H9 (cell line): ENCODE data around the gene IGF2BP2. TPM values are rescaled to one million over a fixed set of nuclear protein-coding genes. Genes with fewer than 3 reads are reported as not detected.

Source experiments
- DNase-seq: peaks from one replicate; pipeline ENCODE4 v3.0.0-alpha.2; 2017
- H2AFZ ChIP-seq: one replicate; pipeline ENCODE4 v1.6.1; 2013; ENCODE audit warnings: mild to moderate bottlenecking, low read length, control low read depth, moderate library complexity
- H2AK5ac ChIP-seq: 2 replicates; pipeline ENCODE4 v1.6.1; 2013; ENCODE audit warnings: low read length, control low read depth, mixed read lengths; ENCODE audit not compliant: insufficient read length
- H2BK120ac ChIP-seq: one replicate; pipeline ENCODE4 v1.6.1; 2013; ENCODE audit warnings: low read depth, mild to moderate bottlenecking, low read length, control low read depth, inconsistent platforms; ENCODE audit not compliant: poor library complexity, severe bottlenecking
- H2BK12ac ChIP-seq: 2 replicates; pipeline ENCODE4 v1.6.1; 2013; ENCODE audit warnings: low read length, control low read depth, mixed read lengths, low read depth; ENCODE audit not compliant: insufficient read length
- H2BK15ac ChIP-seq: 2 replicates; pipeline ENCODE4 v1.6.1; 2013; ENCODE audit warnings: low read depth, low read length, control low read depth
- H2BK20ac ChIP-seq: one replicate; pipeline ENCODE4 v1.6.1; 2013; ENCODE audit warnings: low read depth, mild to moderate bottlenecking, low read length, control low read depth, inconsistent platforms; ENCODE audit not compliant: poor library complexity, severe bottlenecking
- H2BK5ac ChIP-seq: 2 replicates; pipeline ENCODE4 v1.6.1; 2013; ENCODE audit warnings: low read length, control low read depth, mixed read lengths; ENCODE audit not compliant: insufficient read length
- H3K14ac ChIP-seq: 2 replicates; pipeline ENCODE4 v1.6.1; 2013; ENCODE audit warnings: low read length, control low read depth; ENCODE audit not compliant: insufficient read depth
- H3K18ac ChIP-seq: 2 replicates; pipeline ENCODE4 v1.6.1; 2013; ENCODE audit warnings: low read depth, mild to moderate bottlenecking, mixed read lengths, low read length, control low read depth; ENCODE audit not compliant: insufficient read length
- H3K23ac ChIP-seq: 2 replicates; pipeline ENCODE4 v1.6.1; 2013; ENCODE audit warnings: low read length, control low read depth, mixed read lengths, low read depth; ENCODE audit not compliant: insufficient read length
- H3K23me2 ChIP-seq: 2 replicates; pipeline ENCODE4 v1.6.1; 2013; ENCODE audit warnings: low read depth, mild to moderate bottlenecking, mixed read lengths, low read length, control low read depth; ENCODE audit not compliant: insufficient read length, poor library complexity, severe bottlenecking
- H3K27ac ChIP-seq: 2 replicates; pipeline ENCODE4 v1.5.1; 2013; ENCODE audit warnings: low read length, control low read depth, mixed read lengths, low read depth; ENCODE audit not compliant: insufficient read length
- H3K27me3 ChIP-seq: 2 replicates; pipeline ENCODE4 v1.6.1; 2013; ENCODE audit warnings: low read length, control low read depth, inconsistent platforms; ENCODE audit not compliant: insufficient read depth
- H3K4ac ChIP-seq: 2 replicates; pipeline ENCODE4 v1.6.1; 2013; ENCODE audit warnings: low read depth, mild to moderate bottlenecking, control low read depth, inconsistent platforms, low read length, moderate library complexity
- H3K4me1 ChIP-seq: 2 replicates; pipeline ENCODE4 v1.6.1; 2013; ENCODE audit warnings: low read length, control low read depth, inconsistent platforms; ENCODE audit not compliant: insufficient read depth
- H3K4me2 ChIP-seq: 2 replicates; pipeline ENCODE4 v1.6.1; 2013; ENCODE audit warnings: low read length, control low read depth, mixed read lengths; ENCODE audit not compliant: insufficient read length, insufficient read depth
- H3K56ac ChIP-seq: 2 replicates; pipeline ENCODE4 v1.6.1; 2013; ENCODE audit warnings: low read depth, mild to moderate bottlenecking, mixed read lengths, low read length, control low read depth; ENCODE audit not compliant: insufficient read length
- H3K79me1 ChIP-seq: 2 replicates; pipeline ENCODE4 v1.6.1; 2013; ENCODE audit warnings: low read depth, mild to moderate bottlenecking, moderate library complexity, low read length, control low read depth, inconsistent platforms; ENCODE audit not compliant: insufficient read depth, poor library complexity, severe bottlenecking
- H3K79me2 ChIP-seq: 2 replicates; pipeline ENCODE4 v1.6.1; 2013; ENCODE audit warnings: low read length, control low read depth, inconsistent platforms; ENCODE audit not compliant: insufficient read depth
- H3K9ac ChIP-seq: 2 replicates; pipeline ENCODE4 v1.6.1; 2013; ENCODE audit warnings: low read length, control low read depth, mixed read lengths; ENCODE audit not compliant: insufficient read length; ENCODE audit errors: extremely low read depth
- H3K9me3 ChIP-seq: one replicate; pipeline ENCODE4 v1.6.1; 2013; ENCODE audit warnings: low read depth, low read length, inconsistent platforms; ENCODE audit not compliant: control insufficient read depth
- H3T11ph ChIP-seq: one replicate; pipeline ENCODE4 v1.6.1; 2013; ENCODE audit warnings: mild to moderate bottlenecking, low read length, control low read depth, inconsistent platforms
- H4K20me1 ChIP-seq: one replicate; pipeline ENCODE4 v1.6.1; 2013; ENCODE audit not compliant: control insufficient read depth, insufficient read length, insufficient read depth
- H4K5ac ChIP-seq: 2 replicates; pipeline ENCODE4 v1.6.1; 2013; ENCODE audit warnings: low read depth, mild to moderate bottlenecking, mixed read lengths, low read length, control low read depth; ENCODE audit not compliant: insufficient read length
- H4K8ac ChIP-seq: replicated peaks from 2 replicates; pipeline ENCODE4 v1.6.1; 2013; ENCODE audit warnings: low read length, control low read depth, mixed read lengths, low read depth; ENCODE audit not compliant: insufficient read length
- H4K91ac ChIP-seq: 2 replicates; pipeline ENCODE4 v1.6.1; 2013; ENCODE audit warnings: low read depth, mild to moderate bottlenecking, moderate library complexity, mixed read lengths, low read length, control low read depth; ENCODE audit not compliant: insufficient read length
- H3K27ac Mint-ChIP-seq, 3 experiments: 2 replicates in 2 of 3; 3 replicates in 1 of 3; pipeline ENCODE4 v1.8.0; 2020 to 2021; ENCODE audit warnings: mixed read lengths in 3 of 3, mild to moderate bottlenecking in 1 of 3, moderate library complexity in 1 of 3
- H3K27me3 Mint-ChIP-seq: 2 replicates; pipeline ENCODE4 v1.8.0; 2021; ENCODE audit warnings: low read depth, mild to moderate bottlenecking, moderate library complexity, mixed read lengths
- H3K36me3 Mint-ChIP-seq, 3 experiments: 2 replicates in 2 of 3; 3 replicates in 1 of 3; pipeline ENCODE4 v1.8.0; 2020 to 2021; ENCODE audit warnings: low read depth in 3 of 3, mixed read lengths in 3 of 3; ENCODE audit not compliant: insufficient read depth in 1 of 3
- H3K4me1 Mint-ChIP-seq, 2 experiments: 2 replicates each; pipeline ENCODE4 v1.8.0; 2020; ENCODE audit warnings: mixed read lengths in 2 of 2
- H3K4me3 Mint-ChIP-seq, 2 experiments: 2 replicates in 1 of 2; 3 replicates in 1 of 2; pipeline ENCODE4 v1.8.0; 2020 to 2021; ENCODE audit warnings: mild to moderate bottlenecking in 2 of 2, mixed read lengths in 2 of 2, moderate library complexity in 1 of 2
- H3K9me3 Mint-ChIP-seq, 2 experiments: 2 replicates in 1 of 2; 3 replicates in 1 of 2; pipeline ENCODE4 v1.8.0; 2020; ENCODE audit warnings: mild to moderate bottlenecking in 2 of 2, mixed read lengths in 2 of 2, moderate library complexity in 1 of 2
- WGBS: extraction: QIAGEN DNeasy Blood & Tissue Kit; methylation state at CpG from one replicate; pipeline ENCODE4 v1.1.7; 2013; ENCODE audit warnings: missing lambda C conversion rate, low lambda C conversion rate, mixed read lengths; ENCODE audit not compliant: insufficient read length; ENCODE audit errors: extremely low coverage; 5-methylcytosine and 5-hydroxymethylcytosine counted together
- total RNA-seq: library from RNA; stranded (reverse); gene quantifications from 2 replicates; pipeline ENCODE4 v1.2.1, GENCODE V29; 2021
- TF ChIP-seq, protein P1 (sequence below): fragments of 200-600 bp; sonication (generic); conservative IDR thresholded peaks from 3 replicates; pipeline ENCODE4 v1.8.0; 2021; ENCODE audit warnings: antibody characterized with exemption, mild to moderate bottlenecking

IGF2BP2 gene
- total RNA-seq, 1 experiment from 2014 or later = 130 TPM

DNA sequence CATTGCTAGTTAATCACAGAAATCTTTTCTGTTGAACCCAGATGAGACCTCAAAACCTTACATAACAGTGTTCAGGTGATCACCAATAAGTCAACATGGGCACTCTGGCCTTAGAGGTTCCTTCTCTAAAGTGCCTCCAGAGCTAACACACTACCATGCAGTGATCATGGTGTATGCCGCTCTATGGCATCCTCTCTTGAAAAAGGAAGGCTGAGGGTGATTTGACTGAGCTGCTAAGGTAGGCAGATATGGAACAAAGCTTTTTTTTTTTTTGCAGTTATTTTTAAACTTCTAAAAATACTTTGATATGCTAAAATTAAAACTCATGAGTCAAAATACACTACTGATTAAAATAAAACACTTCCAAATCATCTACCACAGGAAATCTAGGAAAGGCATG lies 46.0 kb downstream of the IGF2BP2 start:
- no peak overlapping the region for H4K8ac ChIP-seq
- H3K4me1 ChIP-seq = peaks cover 13% of the 10 kb centered on the region
- TF ChIP-seq, protein P1, sequence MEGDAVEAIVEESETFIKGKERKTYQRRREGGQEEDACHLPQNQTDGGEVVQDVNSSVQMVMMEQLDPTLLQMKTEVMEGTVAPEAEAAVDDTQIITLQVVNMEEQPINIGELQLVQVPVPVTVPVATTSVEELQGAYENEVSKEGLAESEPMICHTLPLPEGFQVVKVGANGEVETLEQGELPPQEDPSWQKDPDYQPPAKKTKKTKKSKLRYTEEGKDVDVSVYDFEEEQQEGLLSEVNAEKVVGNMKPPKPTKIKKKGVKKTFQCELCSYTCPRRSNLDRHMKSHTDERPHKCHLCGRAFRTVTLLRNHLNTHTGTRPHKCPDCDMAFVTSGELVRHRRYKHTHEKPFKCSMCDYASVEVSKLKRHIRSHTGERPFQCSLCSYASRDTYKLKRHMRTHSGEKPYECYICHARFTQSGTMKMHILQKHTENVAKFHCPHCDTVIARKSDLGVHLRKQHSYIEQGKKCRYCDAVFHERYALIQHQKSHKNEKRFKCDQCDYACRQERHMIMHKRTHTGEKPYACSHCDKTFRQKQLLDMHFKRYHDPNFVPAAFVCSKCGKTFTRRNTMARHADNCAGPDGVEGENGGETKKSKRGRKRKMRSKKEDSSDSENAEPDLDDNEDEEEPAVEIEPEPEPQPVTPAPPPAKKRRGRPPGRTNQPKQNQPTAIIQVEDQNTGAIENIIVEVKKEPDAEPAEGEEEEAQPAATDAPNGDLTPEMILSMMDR = no peak

More for the DNA sequence above, 46.0 kb downstream of the IGF2BP2 start:
- Histone ChIP-seq H3K79me2 (peaks cover 40% of the 10 kb centered on the region; the same call in 1 of the 2 replicates), H4K5ac (no peak overlapping the region), H4K20me1 (no peaks in the 10 kb centered on the region), H3K4me2 (no peak overlapping the region), H3T11ph (no peak overlapping the region), H3K18ac (no peak overlapping the region), H3K27ac (no peak overlapping the region), H3K14ac (no peak overlapping the region), H3K79me1 (peaks cover 8% of the 10 kb centered on the region), H3K56ac (no peak overlapping the region), H2BK120ac (no peak overlapping the region), H3K27me3 (no peaks in the 10 kb centered on the region), H2BK12ac (no peak overlapping the region), H3K9ac (no peak overlapping the region), H3K4ac (no peak overlapping the region), H4K91ac (no peak overlapping the region), H3K23me2 (no peaks in the 10 kb centered on the region), H2BK5ac (no peak overlapping the region), H2AFZ (no peak overlapping the region), H2AK5ac (no peak overlapping the region), H2BK15ac (no peak overlapping the region), H2BK20ac (no peak overlapping the region), H3K9me3 (no peaks in the 10 kb centered on the region), H3K23ac (no peak overlapping the region)
- DNase-seq = no peak
- peaks cover 70 to 74% of the 10 kb centered on the region in 2 experiments for H3K4me1 Mint-ChIP-seq
- H3K36me3 Mint-ChIP-seq = peaks cover 0 to 11% (median 1%) of the 10 kb centered on the region in 3 experiments; a peak in 4 of 7 replicates
- no peaks in the 10 kb centered on the region for H3K9me3 Mint-ChIP-seq
- WGBS = no CpG with 5 or more reads among the region's 1 CpG
- no peak overlapping the region for H3K4me3 Mint-ChIP-seq
- H3K27me3 Mint-ChIP-seq = no peaks in the 10 kb centered on the region
- H3K27ac Mint-ChIP-seq = peak overlapping the region in 1 of 3 experiments; percentile 72; a peak in 3 of 7 replicates
